SKM-1 (cell line): Measurements from ENCODE around the gene CAMK1G.

Source experiments
- DNase-seq: peaks from one replicate; lab custom pipeline; 2025; ENCODE audit not compliant: unreplicated experiment; lab: John Stamatoyannopoulos, UW

The CAMK1G gene

GRCh38 chr1:209634005-209634737 is 50.7 kb downstream of the CAMK1G start:
- no peak for DNase-seq

DNA sequence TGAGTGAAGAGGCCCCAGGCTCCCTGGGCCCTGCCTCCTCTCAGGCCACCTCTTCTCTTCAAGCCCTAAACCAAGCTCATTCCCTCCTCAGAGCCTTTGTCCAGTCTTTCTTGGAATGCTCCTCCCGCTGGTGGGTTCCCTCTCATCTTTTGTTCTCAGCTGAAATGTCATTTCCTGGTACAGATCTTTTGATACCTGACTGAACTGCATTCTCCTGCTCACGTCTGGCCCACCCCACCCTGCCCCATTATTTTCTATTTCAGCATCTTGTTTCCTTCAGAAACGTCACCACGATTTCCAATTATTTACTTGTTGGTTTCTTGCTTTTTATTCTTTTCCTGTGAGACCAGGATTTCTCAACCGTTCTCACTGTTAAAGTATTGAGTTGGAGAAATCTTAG is 52.3 kb downstream of the CAMK1G start:
- DNase-seq, result no peak

DNA sequence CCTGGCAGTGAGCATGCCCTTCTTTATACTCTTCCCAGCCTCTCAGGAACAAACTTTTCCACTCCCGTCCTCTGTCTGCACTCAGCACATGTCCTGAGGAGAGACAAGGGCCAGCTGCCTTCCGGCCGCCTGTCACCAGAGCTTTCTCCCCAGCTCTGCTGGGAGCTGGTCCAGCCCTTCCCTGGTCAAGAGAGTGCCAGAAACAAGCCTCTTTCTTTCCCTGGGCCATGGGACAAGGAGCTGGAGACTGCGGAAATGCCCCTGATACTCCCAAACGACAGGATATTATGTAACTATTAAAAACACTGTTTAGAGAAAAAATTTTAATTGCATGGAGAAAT is 58.3 kb downstream of the CAMK1G start:
- no peak for DNase-seq

DNA sequence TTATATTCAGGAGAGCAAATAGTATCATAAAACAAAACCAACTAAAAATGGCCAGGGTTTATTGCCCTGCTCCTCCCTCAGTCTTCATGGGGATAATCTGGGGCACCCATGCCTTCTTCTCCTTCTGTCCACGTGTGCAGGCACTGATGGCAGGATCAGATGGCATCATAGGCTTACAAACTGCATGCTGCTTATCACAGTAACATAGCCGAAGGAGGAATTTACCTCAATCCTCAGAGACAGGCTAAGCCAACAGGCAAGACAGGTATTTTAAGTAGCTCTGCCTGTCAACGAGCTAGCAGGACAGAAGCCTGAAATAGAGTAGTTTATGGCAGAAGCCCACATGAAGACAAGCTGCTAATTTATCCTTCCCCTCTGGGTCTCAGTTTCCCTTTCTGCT is 59.3 kb downstream of the CAMK1G start:
- no peak for DNase-seq

GRCh38 chr1:209643285-209644020 is 59.9 kb downstream of the CAMK1G start:
- no peak for DNase-seq

- DNase-seq, result no peak
Observed at GRCh38 chr1:209645574-209646452, 62.3 kb downstream of the CAMK1G start.

- DNase-seq, result no peak
Observed at GRCh38 chr1:209646558-209646957, 63.0 kb downstream of the CAMK1G start.

- DNase-seq, result no peak
Observed at GRCh38 chr1:209647156-209647555, 63.6 kb downstream of the CAMK1G start.

DNA sequence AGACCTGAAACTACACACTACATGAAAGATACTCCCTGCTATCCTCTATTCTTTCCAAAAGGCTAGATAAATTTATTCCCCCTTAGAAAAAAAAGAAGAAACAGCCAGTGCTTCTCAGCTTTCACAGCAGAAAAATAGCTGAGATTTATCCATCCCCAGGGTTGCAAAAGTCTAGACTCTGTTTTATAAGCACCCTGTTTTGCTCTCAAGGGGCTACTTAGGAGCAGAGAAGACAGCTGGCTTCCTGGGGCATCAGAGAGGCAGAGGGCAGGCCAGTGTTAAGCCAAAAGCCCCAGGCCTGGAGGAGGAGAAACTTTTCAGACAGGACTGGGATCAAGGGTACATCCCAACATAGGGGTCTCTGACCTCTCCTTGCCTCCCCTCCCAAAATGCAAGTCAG is 64.8 kb downstream of the CAMK1G start:
- no peak for DNase-seq

- DNase-seq, result peak; percentile 28
Observed at GRCh38 chr1:209648931-209649776, 65.6 kb downstream of the CAMK1G start.

DNA sequence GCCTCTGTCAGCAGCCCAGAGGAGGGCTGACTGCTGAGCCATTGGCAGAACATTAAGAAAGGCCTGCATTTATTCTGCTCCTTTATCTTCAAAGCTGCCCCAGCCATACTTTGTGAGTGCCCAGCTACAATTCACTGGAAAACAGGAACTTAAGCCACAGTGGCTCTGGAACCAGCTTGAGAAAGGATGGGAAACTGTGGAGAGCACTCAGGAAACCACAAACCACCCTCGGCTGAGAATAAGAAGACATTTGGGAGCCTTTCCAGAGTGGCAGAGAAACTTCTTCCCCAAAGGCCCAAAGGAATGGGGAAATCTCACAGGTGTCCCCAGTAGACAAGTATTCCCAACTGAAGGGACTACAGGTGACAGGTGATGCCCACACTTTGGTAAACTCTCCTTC is 66.9 kb downstream of the CAMK1G start:
- peak; percentile 27 for DNase-seq

GRCh38 chr1:209651138-209651587 is 67.6 kb downstream of the CAMK1G start:
- DNase-seq, result peak; percentile 26

- DNase-seq, result no peak
Observed at GRCh38 chr1:209652121-209652735, 68.7 kb downstream of the CAMK1G start, which contains the start of gene LAMB3. TSS of gene LAMB3 (minus strand) at chr1:209652425. CDS start at chr1:209650944, 1,481 bp downstream.

DNA sequence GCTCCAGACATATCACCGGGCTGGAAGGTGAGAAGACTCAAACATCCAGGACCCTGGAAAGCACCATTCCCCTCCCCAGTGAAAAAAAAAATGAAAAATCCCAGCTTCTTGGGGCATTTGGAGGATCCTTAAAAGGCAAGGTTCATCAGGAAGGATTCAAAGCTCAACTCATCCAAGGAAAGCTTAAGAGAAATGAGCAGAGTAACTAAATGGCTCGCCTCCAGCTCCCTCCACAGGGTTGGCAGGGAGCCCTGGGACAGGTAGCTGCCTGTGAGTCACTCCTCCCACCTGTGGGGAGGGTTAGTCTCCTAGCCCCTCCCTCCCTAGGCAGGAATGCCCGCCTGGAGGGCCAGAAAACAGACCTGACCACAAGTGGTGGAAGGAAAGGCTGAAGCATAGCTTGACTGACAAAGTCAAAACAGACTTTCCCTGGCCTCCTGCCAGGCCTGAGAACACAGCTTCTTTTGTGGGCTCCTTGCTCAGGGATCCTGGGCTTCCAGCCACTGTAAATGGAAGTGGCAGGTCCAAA is 69.4 kb downstream of the CAMK1G start:
- no peak for DNase-seq

DNA sequence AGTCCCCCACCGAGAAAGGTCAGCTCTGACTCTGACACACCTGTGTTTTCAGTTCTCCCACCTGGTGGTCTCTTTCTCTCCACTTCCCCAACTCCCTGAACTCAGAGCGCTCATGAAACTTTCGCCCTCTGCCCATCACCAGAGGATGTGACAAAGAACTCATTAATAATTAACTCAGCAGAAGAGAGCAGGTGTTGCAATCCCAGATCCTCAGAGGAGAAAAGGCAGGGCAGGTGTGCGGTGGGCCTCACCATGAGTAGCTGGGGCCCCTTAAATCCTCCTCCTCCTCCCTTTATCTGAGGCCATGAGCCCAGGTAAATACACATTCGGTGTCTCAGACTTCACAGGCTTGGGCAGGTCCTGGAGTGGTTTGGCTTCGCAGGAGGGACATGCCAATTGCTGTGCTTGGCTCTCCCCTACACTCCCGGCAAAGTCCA is 70.4 kb downstream of the CAMK1G start:
- DNase-seq, result no peak

DNA sequence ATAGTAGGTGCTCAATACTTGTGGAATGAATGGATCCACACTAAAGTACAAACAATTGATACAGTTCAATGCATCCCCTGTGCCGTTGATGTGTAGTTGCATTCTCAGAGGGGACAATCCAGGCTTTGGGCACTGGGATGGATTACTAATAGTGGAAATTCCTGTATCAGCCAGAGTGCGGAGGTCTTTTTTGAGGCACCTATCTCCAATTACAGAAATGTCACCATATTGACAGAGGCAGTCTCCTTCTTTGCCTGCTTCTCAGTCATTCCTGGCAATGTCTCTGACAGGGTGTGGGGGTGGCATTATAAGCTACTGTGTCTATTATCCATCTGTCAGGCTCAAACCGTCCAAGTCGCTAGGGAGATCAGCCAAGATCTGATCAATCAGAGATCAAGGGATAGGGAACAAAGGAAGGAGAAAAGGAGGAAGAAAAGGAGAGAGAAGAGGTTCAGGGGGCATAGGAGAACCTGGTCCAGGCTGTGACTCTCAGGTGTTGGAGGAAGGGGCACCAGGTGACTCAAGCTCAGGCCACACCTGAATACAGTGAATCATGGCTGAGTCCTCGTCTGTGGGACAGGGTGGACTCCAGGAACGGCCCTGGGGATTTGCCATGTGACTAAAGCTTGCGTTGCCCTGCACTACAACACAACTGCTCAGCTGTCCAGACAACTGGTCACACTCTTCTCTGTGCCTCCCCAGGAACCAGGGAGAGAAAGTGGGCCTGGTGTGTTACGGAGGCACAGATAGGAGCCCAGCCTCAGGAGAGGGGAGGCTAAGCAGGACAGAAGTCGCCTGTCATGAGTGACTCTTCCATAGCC is 72.1 kb downstream of the CAMK1G start:
- DNase-seq, result no peak

- DNase-seq, result peak; percentile 19
Observed at GRCh38 chr1:209657140-209657879, 73.8 kb downstream of the CAMK1G start.

DNA sequence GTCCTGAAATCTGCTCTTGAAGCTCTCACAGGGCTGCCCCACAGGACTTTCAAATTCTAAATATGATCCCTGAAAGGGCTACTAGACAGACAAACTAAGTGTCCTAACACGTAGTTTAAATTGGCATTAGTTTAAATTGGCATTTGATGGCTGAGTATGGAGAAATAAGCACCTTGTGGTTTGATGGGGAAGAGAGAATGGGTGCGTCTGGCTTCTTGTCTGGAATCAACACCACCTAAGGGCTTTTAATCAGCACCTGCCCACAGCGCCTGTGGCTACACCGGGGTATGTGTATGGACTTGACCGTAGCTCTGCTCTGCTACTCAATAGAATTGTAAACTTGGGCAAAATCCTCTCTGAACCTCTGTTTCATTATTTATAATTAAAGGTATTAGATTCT is 74.4 kb downstream of the CAMK1G start:
- DNase-seq, result no peak
